OCI-LY3 (cell line): ENCODE results near the gene GMEB2.
"Not testable (repeated sequence)": the region's sequence is repeated elsewhere in the genome, so short reads cannot be mapped to it uniquely, and the experiment has no call there.

Source experiments
- H2AFZ ChIP-seq: fragments of 200-600, 300-600 bp; shearing (Covaris generic); 2 replicates; pipeline ENCODE4 v1.6.0; 2014; ENCODE audit warnings: antibody characterized with exemption, low read depth, low read length
- H3K27ac ChIP-seq: fragments of 200-600, 300-600 bp; sonication (generic); 2 replicates; pipeline ENCODE4 v1.5.1; 2014; ENCODE audit warnings: mild to moderate bottlenecking, low read length, moderate library complexity, mixed read lengths
- H3K27me3 ChIP-seq: fragments of 200-600, 300-600 bp; sonication (generic); 2 replicates; pipeline ENCODE4 v1.6.1; 2014; ENCODE audit warnings: low read depth, low read length, mixed read lengths
- H3K36me3 ChIP-seq: fragments of 200-600, 300-600 bp; sonication (generic); replicated peaks from 2 replicates; pipeline ENCODE3; 2014; ENCODE audit warnings: low read depth, low read length, mixed read lengths
- H3K4me1 ChIP-seq: fragments of 300-600, 200-600 bp; sonication (generic); 2 replicates; pipeline ENCODE4 v1.6.1; 2014; ENCODE audit warnings: low read length, mixed read lengths
- H3K4me2 ChIP-seq: fragments of 200-600, 300-600 bp; sonication (generic); 2 replicates; pipeline ENCODE4 v1.6.1; 2014; ENCODE audit warnings: low read length, mixed read lengths
- H3K4me3 ChIP-seq: fragments of 300-600, 200-600 bp; sonication (generic); 2 replicates; pipeline ENCODE4 v1.5.1; 2014; ENCODE audit warnings: antibody characterized with exemption, mild to moderate bottlenecking, low read length, moderate library complexity
- H3K79me2 ChIP-seq: fragments of 300-600, 200-600 bp; shearing (Covaris generic); 2 replicates; pipeline ENCODE4 v1.6.1; 2014; ENCODE audit warnings: mild to moderate bottlenecking, low read length, mixed read lengths
- H3K9ac ChIP-seq: fragments of 300-600, 200-600 bp; shearing (Covaris generic); 2 replicates; pipeline ENCODE4 v1.6.0; 2014; ENCODE audit warnings: mild to moderate bottlenecking, low read length, moderate library complexity
- H3K9me3 ChIP-seq: fragments of 200-600, 300-600 bp; shearing (Covaris generic); 2 replicates; pipeline ENCODE4 v1.6.1; 2014; ENCODE audit warnings: low read length, mixed read lengths; ENCODE audit not compliant: insufficient read depth
- H4K20me1 ChIP-seq: fragments of 200-600, 300-600 bp; sonication (generic); 2 replicates; pipeline ENCODE4 v1.6.1; 2016; ENCODE audit warnings: low read length, mixed read lengths; ENCODE audit not compliant: insufficient read depth
- CTCF ChIP-seq: fragments of 200-600, 300-600 bp; sonication (generic); IDR thresholded peaks from 2 replicates; pipeline ENCODE4 v1.5.1; 2014; ENCODE audit warnings: antibody characterized with exemption, low read length, low read depth
- EZH2phosphoT487 ChIP-seq: fragments of 200-600 bp; shearing (Covaris generic); IDR thresholded peaks from 2 replicates; pipeline ENCODE4 v1.6.1; 2018; ENCODE audit warnings: antibody characterized with exemption, mixed run types, low read depth

GMEB2 gene

GRCh38 chr20:63572788-63573646, 53.9 kb downstream of the GMEB2 start:
- H2AFZ ChIP-seq = no peak overlapping the region
- H3K4me3 ChIP-seq = peak overlapping the region; percentile 84
- H3K9ac ChIP-seq = peak overlapping the region; percentile 70; the same call in 1 of the 2 replicates
- no peaks in the 10 kb centered on the region for H3K79me2 ChIP-seq
- no peaks in the 10 kb centered on the region for H3K36me3 ChIP-seq
- peak overlapping the region; percentile 98 for H3K4me2 ChIP-seq
- no peaks in the 10 kb centered on the region for H3K9me3 ChIP-seq
- H3K27me3 ChIP-seq = peaks cover 72% of the 10 kb centered on the region
- no peak overlapping the region for H3K27ac ChIP-seq
- H3K4me1 ChIP-seq = peaks cover 26% of the 10 kb centered on the region
- TF ChIP-seq CTCF = peak; percentile 19
- TF ChIP-seq EZH2phosphoT487 = no peak
- peaks cover 30% of the 10 kb centered on the region for H4K20me1 ChIP-seq

- Histone ChIP-seq H3K27ac (no peak overlapping the region), H3K36me3 (no peaks in the 10 kb centered on the region), H3K4me2 (no peak overlapping the region), H3K9me3 (no peaks in the 10 kb centered on the region), H3K4me3 (no peak overlapping the region), H3K27me3 (peaks cover 73% of the 10 kb centered on the region), H2AFZ (no peak overlapping the region), H3K4me1 (peaks cover 33% of the 10 kb centered on the region), H3K79me2 (no peaks in the 10 kb centered on the region), H4K20me1 (peaks cover 36% of the 10 kb centered on the region), H3K9ac (no peak overlapping the region)
- TF ChIP-seq CTCF = no peak
- TF ChIP-seq EZH2phosphoT487 = no peak
Observed at GRCh38 chr20:63572071-63572787, 54.7 kb downstream of the GMEB2 start.

- not testable (repeated sequence) for H3K27ac ChIP-seq, H2AFZ ChIP-seq, H3K79me2 ChIP-seq, H3K4me3 ChIP-seq, H3K9ac ChIP-seq, H3K9me3 ChIP-seq, H3K4me2 ChIP-seq, H3K36me3 ChIP-seq
- Histone ChIP-seq H4K20me1 (peaks cover 47% of the 10 kb centered on the region), H3K27me3 (peaks cover 74% of the 10 kb centered on the region), H3K4me1 (peaks cover 33% of the 10 kb centered on the region)
Observed at GRCh38 chr20:63571087-63571478, 55.8 kb downstream of the GMEB2 start.

GRCh38 chr20:63570281-63571086, 56.4 kb downstream of the GMEB2 start:
- Histone ChIP-seq H3K27me3 (peaks cover 76% of the 10 kb centered on the region), H3K4me2 (no peak overlapping the region), H3K79me2 (no peaks in the 10 kb centered on the region), H3K9ac (no peak overlapping the region), H3K36me3 (no peaks in the 10 kb centered on the region), H3K4me3 (no peak overlapping the region), H3K4me1 (peaks cover 33% of the 10 kb centered on the region), H4K20me1 (peaks cover 53% of the 10 kb centered on the region), H3K9me3 (no peaks in the 10 kb centered on the region), H3K27ac (no peak overlapping the region), H2AFZ (no peak overlapping the region)
- TF ChIP-seq CTCF (no peak), EZH2phosphoT487 (no peak)
